Fibroblast of villous mesenchyme (primary cell): ENCODE measurements around the gene RTL10. TPM values are rescaled to one million over a fixed set of nuclear protein-coding genes. Genes with fewer than 3 reads are reported as not detected.

Source experiments
- DNase-seq: peaks from one replicate; pipeline ENCODE4 v3.0.0-alpha.2; 2010; ENCODE audit warnings: low read depth
- H3K4me3 ChIP-seq: 2 replicates; pipeline ENCODE4 v1.5.1; 2011; ENCODE audit warnings: low read depth, mild to moderate bottlenecking, low read length
- CTCF ChIP-seq: IDR thresholded peaks from 2 replicates; pipeline ENCODE4 v1.5.1; 2012; ENCODE audit warnings: low read depth, mild to moderate bottlenecking, low read length; ENCODE audit not compliant: insufficient read depth
- total RNA-seq: library from RNA; depleted of rRNA; stranded (reverse); fragments of >200 nt; gene quantifications from 2 replicates; pipeline ENCODE4 v1.2.3, GENCODE V29; 2012

The RTL10 gene
- total RNA-seq, 1 donor: 15.1 TPM

GRCh38 chr22:19845054-19845722, 9.5 kb downstream of the RTL10 start:
- DNase-seq: no peak
- TF ChIP-seq CTCF: no peak
- no peak overlapping the region for H3K4me3 ChIP-seq

GRCh38 chr22:19844377-19845053, 10.2 kb downstream of the RTL10 start:
- TF ChIP-seq CTCF: no peak
- peak; percentile 22 for DNase-seq
- no peak overlapping the region for H3K4me3 ChIP-seq

- DNase-seq: no peak
Observed at GRCh38 chr22:19843857-19844376, 10.8 kb downstream of the RTL10 start.

GRCh38 chr22:19843107-19843856, 11.4 kb downstream of the RTL10 start:
- no peak for DNase-seq
- TF ChIP-seq CTCF: no peak

More at GRCh38 chr22:19843857-19844376, 10.8 kb downstream of the RTL10 start:
- H3K4me3 ChIP-seq: no peak overlapping the region
- no peak for TF ChIP-seq CTCF

GRCh38 chr22:19842393-19843106, 12.1 kb downstream of the RTL10 start:
- H3K4me3 ChIP-seq: no peak overlapping the region
- DNase-seq: no peak
- no peak for TF ChIP-seq CTCF

More at GRCh38 chr22:19843107-19843856, 11.4 kb downstream of the RTL10 start:
- H3K4me3 ChIP-seq: no peak overlapping the region
